NB4 (cell line): Measurements from ENCODE around the gene METTL21C.

Source experiments
- CTCF ChIP-seq: IDR thresholded peaks from one replicate; pipeline ENCODE4 v1.5.1; 2012; ENCODE audit warnings: low read depth, low read length
- MAX ChIP-seq: IDR thresholded peaks from 2 replicates; pipeline ENCODE4 v1.6.1; 2011; ENCODE audit warnings: low read depth, low read length
- POLR2A ChIP-seq: IDR thresholded peaks from 2 replicates; pipeline ENCODE4 v1.6.1; 2011; ENCODE audit warnings: mild to moderate bottlenecking; ENCODE audit not compliant: insufficient read length; ENCODE audit errors: extremely low read depth

GRCh38 chr13:102642029-102642428, 52.8 kb downstream of the METTL21C start:
- no peak for TF ChIP-seq CTCF
- TF ChIP-seq POLR2A = no peak
- no peak for TF ChIP-seq MAX
